NK-92 treated with Interleukin-12 subunit alpha and Interleukin-12 subunit beta, amount 100 ng/mL, for 24 hours (cell line): ENCODE results near the gene SLC7A7.
"Not testable (repeated sequence)": the region's sequence is repeated elsewhere in the genome, so short reads cannot be mapped to it uniquely, and the experiment has no call there.

Experiments used
- DNase-seq: peaks from one replicate; lab custom pipeline; 2025; lab: John Stamatoyannopoulos, UW

Gene SLC7A7

DNA sequence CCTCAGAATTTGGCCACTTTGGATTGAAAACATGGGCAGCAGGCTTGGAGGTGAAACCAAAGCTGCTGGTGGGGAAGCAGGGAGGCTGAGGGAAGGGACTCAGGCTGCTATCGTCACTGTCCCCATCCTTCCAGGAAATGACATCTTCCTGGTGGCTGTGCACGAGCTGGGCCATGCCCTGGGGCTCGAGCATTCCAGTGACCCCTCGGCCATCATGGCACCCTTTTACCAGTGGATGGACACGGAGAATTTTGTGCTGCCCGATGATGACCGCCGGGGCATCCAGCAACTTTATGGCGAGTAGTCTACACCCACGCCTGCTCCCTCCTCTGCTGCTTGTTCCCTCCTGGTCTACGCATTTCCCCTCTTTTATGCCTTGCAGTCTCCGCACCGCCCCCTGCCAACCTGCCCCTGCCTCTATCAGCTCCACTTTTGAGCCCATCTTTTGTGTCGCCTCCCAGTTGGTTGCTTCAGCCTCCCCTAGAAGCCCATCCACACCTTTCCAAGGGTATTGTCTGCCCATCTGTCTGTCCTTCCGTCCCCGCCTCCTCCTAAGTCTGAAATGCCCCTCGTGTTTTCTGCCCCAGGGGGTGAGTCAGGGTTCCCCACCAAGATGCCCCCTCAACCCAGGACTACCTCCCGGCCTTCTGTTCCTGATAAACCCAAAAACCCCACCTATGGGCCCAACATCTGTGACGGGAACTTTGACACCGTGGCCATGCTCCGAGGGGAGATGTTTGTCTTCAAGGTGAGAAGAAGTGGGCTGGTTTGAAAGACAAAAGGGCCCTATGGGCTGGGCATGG lies 28.1 kb upstream of the SLC7A7 start:
- DNase-seq = no peak

- DNase-seq = no peak
These were observed 27.2 kb upstream of the SLC7A7 start for GRCh38 chr14:22842211-22843122.

DNA sequence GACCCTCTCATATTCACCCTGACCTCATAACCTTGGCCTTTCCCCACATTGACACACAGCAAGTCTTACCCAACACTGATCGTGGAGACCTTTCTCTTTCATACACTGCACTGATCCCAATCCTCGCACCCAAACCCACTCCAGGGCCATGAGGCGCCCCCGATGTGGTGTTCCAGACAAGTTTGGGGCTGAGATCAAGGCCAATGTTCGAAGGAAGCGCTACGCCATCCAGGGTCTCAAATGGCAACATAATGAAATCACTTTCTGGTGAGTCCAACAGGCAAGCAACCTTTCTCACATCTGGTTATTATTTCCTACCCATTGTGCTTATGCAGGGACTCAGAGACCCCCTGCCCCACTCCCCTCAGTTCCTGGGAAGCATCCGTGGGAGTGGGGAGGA lies 26.5 kb upstream of the SLC7A7 start:
- no peak for DNase-seq

- no peak for DNase-seq
These were observed 26.1 kb upstream of the SLC7A7 start for GRCh38 chr14:22841311-22841710.

DNA sequence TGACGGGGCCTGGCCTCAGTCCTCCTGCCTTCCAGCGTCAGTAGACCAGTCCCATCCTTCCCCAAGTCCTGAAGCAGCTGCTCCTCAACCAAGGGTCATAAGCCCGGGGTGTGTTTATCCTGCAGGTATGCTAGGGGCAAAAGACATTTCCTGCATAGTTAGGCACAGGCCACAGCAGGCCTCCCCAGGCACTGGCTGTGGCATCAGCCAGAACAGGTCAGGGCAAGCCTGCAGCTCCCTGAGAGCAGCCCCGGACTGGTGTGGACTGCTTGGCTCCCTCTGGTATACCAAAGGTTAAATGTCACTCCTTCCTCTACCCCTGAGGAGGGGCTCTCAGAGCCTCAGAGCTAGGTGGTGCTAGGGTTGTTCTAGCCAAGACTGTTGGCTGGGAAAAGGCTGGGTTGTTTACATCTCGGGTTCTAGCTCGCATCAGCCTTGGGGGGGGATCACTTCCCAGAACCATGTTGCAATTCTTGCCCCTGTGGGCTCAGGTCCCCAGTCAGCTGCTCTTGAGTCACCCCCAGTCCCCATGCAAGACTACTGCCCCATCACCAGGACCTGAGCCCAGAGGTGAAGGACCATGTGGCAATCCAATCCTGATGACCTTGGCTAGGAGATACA lies 24.0 kb upstream of the SLC7A7 start:
- no peak for DNase-seq

DNA sequence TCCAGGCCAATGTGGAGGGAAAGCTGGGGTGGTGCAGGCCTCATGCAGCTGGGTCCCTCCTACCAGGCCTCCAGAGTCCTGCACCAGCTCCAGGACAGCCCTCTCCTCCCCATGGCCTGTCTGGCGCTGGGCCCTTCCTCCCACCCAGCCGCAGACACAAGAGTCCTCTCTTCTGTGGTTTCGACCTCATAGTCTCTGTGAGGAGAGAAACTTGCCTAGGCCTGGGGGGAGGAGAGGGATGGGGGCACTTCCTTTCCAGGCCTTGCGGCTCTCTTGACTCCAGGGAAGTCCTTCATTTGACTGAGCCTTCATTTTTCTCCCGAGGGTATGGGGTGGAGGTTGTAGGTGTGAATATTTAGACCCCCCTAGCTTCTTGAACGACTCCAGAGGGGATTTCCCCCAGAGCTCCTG lies 23.4 kb upstream of the SLC7A7 start:
- no peak for DNase-seq

DNA sequence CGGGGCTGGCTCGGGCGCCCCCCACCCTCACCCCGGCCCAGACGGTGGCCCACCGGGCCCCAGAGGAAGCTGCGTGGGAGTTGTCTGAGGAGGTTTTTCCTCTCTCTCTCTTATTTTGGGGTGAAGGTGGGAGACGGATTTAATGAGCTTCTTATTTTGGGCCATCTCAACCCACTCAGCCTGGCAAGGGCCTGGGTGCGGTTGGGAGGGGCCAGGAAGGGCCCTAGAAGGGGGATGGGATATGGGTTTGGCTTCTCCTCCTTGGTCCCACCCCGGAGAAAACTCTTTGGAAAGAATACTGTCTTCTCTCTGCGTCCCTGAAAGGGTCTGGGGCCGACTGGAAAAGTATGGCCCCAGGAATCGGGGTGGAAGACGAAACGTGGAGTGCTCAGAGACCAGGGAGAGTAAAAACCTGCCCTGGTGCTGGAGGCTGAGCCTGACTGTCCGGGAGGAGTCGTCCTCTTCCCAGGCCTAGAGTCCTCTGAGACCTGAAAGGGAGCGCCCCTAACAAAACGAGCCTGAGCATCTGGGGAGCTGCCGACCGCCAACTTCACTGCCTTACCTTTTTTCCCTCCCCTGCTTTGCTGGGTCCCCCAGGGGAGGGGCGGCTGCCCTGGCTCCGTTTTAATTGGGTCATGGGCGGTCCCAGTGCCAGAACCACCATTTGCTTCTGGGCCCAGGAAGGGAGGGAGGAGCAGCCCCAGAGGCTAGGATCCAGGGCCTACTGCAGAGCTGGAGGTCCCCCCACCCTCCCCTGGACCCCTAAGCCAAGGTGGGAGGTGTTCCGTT lies 22.7 kb upstream of the SLC7A7 start:
- DNase-seq = no peak

GRCh38 chr14:22837114-22837749 lies 22.0 kb upstream of the SLC7A7 start:
- DNase-seq = no peak

DNA sequence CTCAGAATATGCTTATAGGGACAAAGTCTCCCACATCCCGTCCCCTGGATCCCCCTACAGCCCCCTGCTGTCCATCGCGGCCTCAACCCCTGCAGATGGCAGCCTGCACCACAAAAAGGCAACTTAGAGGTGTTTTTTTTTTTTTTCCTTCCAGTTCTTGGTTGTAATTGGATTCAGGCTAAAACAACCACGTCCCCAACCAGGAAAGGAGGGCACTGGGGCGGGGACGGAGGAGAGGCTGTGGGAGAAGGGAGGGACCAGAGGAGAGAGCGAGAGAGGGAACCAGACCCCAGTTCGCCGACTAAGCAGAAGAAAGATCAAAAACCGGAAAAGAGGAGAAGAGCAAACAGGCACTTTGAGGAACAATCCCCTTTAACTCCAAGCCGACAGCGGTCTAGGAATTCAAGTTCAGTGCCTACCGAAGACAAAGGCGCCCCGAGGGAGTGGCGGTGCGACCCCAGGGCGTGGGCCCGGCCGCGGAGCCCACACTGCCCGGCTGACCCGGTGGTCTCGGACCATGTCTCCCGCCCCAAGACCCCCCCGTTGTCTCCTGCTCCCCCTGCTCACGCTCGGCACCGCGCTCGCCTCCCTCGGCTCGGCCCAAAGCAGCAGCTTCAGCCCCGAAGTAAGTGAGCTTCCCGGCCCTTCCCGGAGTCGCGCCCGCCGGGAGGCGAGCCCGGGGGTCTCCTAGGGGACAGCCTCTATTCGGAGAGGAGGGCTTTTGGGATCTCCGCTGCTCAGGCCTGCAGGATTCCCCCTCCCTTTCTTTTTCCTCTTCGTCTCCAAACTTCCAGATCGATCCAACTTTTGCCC lies 21.3 kb upstream of the SLC7A7 start, which contains the start of gene MMP14:
MMP14 (plus strand) TSS at position 285 of the 813 bp plus-strand sequence; CDS start at position 518, 233 bp downstream.
- no peak for DNase-seq

DNA sequence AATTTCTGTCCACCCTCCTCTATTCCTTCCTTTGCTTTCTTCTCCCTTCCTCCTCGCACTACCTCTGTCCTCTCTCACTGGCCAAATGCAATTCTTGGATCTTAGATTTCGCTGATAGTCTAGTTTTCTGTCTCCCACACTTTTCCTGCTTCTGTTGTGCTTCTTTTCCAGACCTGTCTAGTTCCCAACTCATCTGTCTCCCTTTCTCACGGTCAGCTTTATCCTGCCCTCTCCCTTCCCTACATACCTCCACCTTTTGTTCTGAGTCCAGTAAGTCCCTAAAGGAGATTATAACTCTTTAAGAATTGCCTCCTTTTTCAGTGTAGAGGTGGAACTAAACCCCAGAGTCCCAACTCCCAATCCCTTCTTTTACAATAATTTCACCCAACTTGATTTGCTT lies 20.3 kb upstream of the SLC7A7 start:
- DNase-seq = no peak

DNA sequence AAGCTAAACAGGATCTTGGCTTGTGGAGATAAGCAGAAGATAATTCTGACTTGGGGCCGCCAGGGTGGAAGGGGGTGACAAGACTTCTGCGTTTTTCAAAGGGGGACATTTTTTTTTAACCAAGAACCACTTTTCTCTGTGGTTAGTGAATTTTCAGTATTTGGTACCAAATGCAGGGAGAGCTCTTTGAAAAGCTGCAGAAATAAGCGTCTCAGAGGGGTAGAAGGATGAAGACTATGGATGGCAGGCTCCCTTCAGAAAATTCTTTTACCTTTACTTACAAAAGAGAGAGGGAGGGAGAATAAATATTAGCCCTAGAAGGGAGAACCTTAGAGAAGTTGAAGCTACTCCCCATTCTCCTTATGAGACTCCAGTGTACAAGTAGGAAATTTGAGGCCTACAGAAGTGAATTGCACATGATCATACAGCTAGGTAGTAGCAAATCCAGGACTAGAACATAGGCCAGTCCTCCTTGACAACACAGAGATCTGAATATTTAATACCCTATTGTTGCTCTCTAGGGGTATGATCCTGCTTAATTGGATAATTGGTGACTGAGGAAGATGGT lies 15.3 kb upstream of the SLC7A7 start:
- no peak for DNase-seq

- peak; percentile 82 for DNase-seq
These were observed 14.6 kb upstream of the SLC7A7 start, which contains the start of gene MRPL52 for GRCh38 chr14:22829661-22830442. TSS of gene MRPL52 (plus strand) at chr14:22829887. CDS start at chr14:22829913, 26 bp downstream.

DNA sequence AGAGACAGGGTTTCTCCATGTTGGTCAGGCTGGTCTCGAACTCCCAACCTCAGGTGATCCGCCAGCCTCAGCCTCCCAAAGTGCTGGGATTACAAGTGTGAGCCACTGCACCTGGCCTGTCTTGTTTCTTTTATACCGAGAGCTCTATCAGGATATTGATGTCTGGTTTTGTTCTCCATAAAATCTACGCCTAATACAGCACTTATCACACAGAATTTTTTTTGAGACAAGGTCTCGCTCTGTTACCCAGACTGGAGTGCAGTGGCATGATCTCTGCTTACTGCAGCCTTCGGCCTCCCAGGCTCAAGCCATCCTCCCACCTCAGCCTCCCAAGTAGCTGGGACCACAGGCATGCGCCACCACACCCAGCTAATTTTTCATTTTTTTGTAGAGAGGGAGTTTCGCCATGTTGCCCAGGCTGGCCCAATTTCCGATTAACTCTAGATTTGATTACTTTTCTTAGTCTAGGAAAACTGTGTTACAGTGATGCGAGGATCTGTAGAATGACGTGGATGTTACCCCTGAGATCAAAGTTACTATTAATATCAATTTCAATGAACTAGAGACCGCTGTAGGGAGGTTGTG lies 13.9 kb upstream of the SLC7A7 start:
- DNase-seq = not testable (repeated sequence)

GRCh38 chr14:22824711-22825359 lies 9.6 kb upstream of the SLC7A7 start:
- DNase-seq = no peak

DNA sequence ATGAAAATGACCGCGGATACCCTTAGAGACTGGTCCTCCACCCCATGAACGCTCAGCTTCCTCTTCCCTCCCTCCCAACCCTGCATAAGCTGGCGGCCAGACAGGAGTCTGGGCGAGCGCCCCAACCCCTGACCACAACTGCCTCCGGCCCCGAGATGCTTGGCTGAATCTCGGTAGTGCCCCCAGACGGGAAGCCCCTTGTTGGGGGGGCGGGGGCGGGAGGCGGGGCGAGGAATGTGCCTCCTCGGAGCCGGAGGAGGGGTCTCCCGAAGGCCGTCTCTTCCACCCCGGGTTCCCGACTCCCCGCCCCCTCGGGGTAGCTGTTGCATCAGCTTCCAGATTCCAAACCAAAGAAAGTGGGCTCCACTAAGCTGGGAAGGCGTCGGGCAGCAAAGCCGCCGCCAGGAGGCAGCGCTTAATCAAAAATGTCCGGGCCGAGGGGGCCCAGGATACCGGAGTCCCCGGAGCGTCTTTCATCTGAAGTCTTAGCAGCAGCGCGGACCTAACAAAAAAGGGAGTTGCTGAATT lies 7.4 kb upstream of the SLC7A7 start:
- peak; percentile 51 for DNase-seq

DNA sequence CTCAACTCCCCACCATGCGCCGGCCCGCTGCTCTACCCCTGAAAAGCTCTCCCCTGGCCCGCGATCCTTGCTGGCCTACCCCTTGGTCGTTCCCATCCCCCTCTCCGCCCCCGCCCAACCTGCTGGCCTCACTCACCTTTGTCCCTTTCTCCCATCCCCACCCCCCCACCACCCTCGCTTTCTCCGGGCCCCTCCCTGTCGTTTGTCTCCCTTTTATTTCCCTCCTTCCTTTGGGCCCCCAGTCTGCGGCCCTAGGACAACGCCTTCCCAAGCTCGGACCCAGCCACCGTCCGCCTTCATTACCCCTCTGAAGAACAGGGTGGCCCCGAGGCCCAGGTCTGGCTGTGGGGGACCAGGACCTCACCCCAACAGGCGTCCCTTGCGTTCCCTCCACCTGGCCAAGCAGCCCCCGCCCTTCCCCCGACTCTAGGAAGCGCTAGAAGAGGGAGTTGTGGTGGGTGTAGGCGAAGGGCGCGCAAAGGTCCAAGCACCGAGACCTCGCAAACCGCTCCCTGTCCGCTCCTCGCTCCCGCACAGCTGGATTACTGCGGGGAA lies 6.9 kb upstream of the SLC7A7 start:
- no peak for DNase-seq

- DNase-seq = no peak
These were observed 6.2 kb upstream of the SLC7A7 start for GRCh38 chr14:22821193-22822015.
